ENCODE results near the gene CACNA2D1.
"Not testable (repeated sequence)": the region's sequence is repeated elsewhere in the genome, so short reads cannot be mapped to it uniquely, and the experiment has no call there.

Gene CACNA2D1

DNA sequence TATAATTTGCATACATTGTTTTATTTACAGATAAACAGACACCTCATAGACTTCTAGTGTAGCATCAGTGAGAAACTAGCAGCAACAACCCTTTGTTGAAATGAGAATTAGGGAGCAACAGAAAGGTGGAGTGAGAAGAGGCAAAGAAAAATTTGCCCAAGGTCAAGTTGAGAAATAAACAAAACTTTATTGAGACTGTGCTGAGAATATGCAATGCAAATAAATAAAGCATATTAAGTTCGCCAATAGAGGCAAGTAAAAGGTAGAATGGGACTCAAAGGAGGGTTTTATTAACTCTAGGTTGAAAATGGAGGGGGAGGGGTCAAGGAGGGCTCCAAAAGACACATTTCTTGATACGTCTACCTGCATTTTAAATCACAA, 49.7 kb downstream of the CACNA2D1 start:
- Mint-ChIP-seq H3K27ac (no peak overlapping the region), H3K4me1 (no peaks in the 10 kb centered on the region), H3K9me3 (peaks cover 4% of the 10 kb centered on the region), H3K4me3 (no peak overlapping the region), H3K27me3 (no peaks in the 10 kb centered on the region), H3K36me3 (no peaks in the 10 kb centered on the region)
- ATAC-seq (ENCODE audit: low read depth) (no peak), DNase-seq (ENCODE audit: low spot score in 2 of 2) (no peak)

DNA sequence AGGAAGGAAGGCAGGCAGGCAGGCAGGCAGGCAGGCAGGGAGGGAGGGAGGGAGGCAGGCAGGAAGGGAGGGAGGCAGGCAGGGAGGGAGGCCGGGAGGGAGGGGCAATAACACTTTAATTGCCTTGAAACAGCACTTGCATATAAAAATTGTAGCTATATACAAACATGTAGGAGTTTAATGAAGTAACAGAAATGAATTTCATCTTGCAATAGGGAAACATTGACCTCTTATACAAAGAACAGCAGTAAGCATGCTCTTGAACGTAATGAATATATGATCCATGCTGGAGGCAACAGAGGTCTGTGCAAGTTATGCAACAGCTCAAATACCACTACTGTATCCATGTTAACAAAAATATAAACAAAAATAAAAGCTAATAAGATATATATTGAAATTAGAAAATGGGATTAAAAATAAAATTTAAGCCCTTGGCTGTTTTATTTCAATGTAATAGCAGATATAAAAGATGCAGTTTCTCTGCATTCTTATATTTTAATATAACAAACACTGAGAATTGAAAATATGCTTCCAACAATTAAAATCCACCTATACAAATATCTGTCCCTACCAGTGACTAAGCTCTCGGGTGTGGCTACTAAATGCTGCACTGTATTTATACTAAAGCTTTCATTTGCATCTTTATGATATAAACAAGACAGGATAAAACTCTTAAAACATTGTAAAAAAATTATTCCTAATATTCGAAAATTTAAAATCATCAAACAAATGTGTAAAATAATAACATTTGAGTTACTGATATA, 50.3 kb downstream of the CACNA2D1 start:
- Mint-ChIP-seq H3K4me3 (no peak overlapping the region), H3K36me3 (no peaks in the 10 kb centered on the region), H3K9me3 (peaks cover 3% of the 10 kb centered on the region), H3K4me1 (no peaks in the 10 kb centered on the region), H3K27ac (no peak overlapping the region), H3K27me3 (no peaks in the 10 kb centered on the region)
- ATAC-seq (ENCODE audit: low read depth) (no peak), DNase-seq (ENCODE audit: low spot score in 2 of 2) (no peak)

DNA sequence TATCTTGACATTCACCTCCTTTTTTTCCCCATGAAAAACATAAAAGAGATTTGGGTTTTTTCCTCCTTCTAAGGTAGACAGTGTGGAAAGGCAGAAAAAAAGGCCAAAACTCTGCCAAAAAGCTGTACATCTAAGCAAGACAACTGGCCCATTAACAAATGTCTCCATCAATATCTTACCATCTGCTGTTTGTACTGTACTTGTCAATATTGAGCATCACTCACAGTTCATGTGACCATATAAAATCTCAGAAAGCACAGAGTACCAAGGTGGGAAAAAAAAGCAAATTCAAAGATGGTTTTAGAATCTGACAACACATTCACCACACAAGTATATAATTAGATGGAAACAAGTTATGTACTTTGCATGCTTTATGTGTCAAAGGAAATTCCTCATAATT, 52.6 kb downstream of the CACNA2D1 start:
- Mint-ChIP-seq H3K4me1 (no peaks in the 10 kb centered on the region), H3K36me3 (no peaks in the 10 kb centered on the region), H3K4me3 (no peak overlapping the region), H3K9me3 (peaks cover 3% of the 10 kb centered on the region), H3K27me3 (no peaks in the 10 kb centered on the region), H3K27ac (no peak overlapping the region)
- no peak for DNase-seq (ENCODE audit: low spot score in 2 of 2)
- no peak for ATAC-seq (ENCODE audit: low read depth)

DNA sequence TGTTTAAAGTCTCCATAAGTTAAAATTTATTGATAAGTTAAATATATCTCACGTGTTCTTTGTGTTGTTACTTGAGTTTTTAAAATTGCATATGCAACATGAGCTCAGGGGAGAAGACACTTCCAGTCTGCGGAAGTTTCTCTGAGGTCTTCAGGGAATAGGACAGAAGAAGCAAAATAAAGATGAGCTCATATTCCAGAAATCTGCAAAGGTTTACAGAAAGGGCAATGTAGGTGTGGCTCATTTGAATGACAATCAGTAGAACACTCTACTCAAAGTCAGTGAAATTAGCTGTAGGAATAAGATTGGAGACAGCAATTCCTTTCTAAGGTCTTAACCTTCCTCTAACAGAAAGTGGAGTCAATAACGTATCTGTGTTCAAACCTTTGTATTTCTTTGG, 53.7 kb downstream of the CACNA2D1 start:
- Mint-ChIP-seq H3K4me3 (no peak overlapping the region), H3K27me3 (no peaks in the 10 kb centered on the region), H3K27ac (no peak overlapping the region), H3K9me3 (peaks cover 3% of the 10 kb centered on the region), H3K36me3 (no peaks in the 10 kb centered on the region), H3K4me1 (no peaks in the 10 kb centered on the region)
- no peak for ATAC-seq (ENCODE audit: low read depth)
- DNase-seq (ENCODE audit: low spot score in 2 of 2): no peak

DNA sequence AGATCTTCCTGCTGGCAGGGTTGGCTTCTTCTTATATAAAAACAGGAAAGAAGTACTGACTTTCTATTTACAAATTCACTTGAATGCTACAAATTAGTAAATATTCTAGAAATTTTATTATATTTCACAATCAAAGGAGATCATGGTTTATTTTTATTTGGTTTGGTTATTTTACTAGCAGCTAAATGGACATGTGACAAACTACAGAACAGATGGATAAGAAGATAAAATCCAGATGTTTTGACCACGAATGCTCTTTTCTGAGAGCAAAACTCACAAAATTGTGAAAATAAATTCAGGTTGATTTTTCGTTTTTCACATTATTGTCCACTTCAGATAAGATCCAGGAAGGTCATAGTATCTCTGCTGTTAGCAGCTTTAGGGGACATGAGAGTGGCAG, 55.4 kb downstream of the CACNA2D1 start:
- no peak overlapping the region for H3K4me3 Mint-ChIP-seq
- DNase-seq (ENCODE audit: low spot score in 2 of 2) (no peak), ATAC-seq (ENCODE audit: low read depth) (no peak)
- H3K4me1 Mint-ChIP-seq: no peaks in the 10 kb centered on the region
- no peaks in the 10 kb centered on the region for H3K27me3 Mint-ChIP-seq
- no peaks in the 10 kb centered on the region for H3K36me3 Mint-ChIP-seq
- peaks cover 2% of the 10 kb centered on the region for H3K9me3 Mint-ChIP-seq
- H3K27ac Mint-ChIP-seq: no peak overlapping the region

DNA sequence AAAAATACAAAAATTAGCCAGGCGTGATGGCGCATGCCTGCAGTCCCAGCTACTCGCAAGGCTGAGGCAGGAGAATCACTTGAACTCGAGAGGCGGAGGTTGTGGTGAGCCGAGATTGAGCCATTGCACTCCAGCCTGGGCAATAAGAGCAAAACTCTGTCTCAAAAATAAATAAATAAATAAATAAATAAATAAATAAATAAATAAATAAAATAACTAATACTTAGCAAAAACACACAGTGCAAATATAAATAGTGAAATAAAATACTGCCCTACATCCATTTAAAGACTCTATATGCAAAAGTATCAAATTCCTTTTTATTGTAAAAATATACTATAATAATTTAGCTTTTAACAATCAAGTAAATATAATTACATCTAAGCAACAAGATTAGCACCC, 57.0 kb downstream of the CACNA2D1 start:
- not testable (repeated sequence) for H3K4me3 Mint-ChIP-seq; H3K27ac Mint-ChIP-seq; DNase-seq (ENCODE audit: low spot score in 2 of 2); H3K9me3 Mint-ChIP-seq; H3K4me1 Mint-ChIP-seq; H3K27me3 Mint-ChIP-seq; H3K36me3 Mint-ChIP-seq; ATAC-seq (ENCODE audit: low read depth)

DNA sequence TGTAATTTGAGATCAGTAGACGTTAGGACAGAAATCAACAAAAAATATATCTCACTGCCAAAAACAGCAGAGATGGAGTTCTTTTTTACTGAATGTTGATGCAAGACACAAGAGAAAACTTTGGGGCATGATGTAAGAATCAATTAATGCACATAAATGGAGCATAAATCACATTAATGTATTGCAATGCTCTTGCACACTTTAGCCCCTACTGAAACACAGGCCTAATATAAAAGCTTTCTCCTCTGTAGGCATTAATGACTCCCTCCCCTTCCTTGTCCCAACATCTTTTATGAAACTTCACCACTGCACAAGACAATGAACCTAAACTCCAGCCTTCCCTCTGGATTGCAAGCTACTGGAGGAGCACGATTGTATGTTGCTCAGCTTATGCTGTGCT, 58.8 kb downstream of the CACNA2D1 start:
- Mint-ChIP-seq H3K4me3 (no peak overlapping the region), H3K4me1 (no peaks in the 10 kb centered on the region), H3K9me3 (no peaks in the 10 kb centered on the region), H3K27ac (no peak overlapping the region), H3K36me3 (no peaks in the 10 kb centered on the region), H3K27me3 (no peaks in the 10 kb centered on the region)
- no peak for DNase-seq (ENCODE audit: low spot score in 2 of 2)
- ATAC-seq (ENCODE audit: low read depth): no peak

DNA sequence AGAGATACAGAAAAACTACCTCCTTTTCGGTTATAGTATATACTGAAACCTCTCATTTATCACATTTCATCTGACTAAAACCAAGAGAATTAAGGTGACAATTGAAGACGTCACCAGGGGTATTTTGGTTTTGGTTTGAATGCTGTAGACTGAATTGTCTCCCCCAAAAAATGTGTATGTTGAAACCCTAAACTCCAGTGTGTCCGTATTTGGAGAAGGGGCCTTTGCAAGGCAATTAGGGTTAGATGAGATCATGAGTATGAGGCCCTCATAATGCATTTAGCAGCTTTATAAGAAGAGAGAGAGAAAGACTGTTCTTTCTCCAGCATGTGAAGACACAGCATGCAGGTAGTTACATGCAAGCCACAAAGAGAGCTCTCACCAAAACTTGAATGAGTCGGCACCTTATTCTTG, 59.5 kb downstream of the CACNA2D1 start:
- no peak overlapping the region for H3K4me3 Mint-ChIP-seq
- H3K36me3 Mint-ChIP-seq: no peaks in the 10 kb centered on the region
- no peaks in the 10 kb centered on the region for H3K9me3 Mint-ChIP-seq
- DNase-seq (ENCODE audit: low spot score in 2 of 2) (no peak), ATAC-seq (ENCODE audit: low read depth) (no peak)
- H3K27ac Mint-ChIP-seq: no peak overlapping the region
- no peaks in the 10 kb centered on the region for H3K27me3 Mint-ChIP-seq
- H3K4me1 Mint-ChIP-seq: no peaks in the 10 kb centered on the region

DNA sequence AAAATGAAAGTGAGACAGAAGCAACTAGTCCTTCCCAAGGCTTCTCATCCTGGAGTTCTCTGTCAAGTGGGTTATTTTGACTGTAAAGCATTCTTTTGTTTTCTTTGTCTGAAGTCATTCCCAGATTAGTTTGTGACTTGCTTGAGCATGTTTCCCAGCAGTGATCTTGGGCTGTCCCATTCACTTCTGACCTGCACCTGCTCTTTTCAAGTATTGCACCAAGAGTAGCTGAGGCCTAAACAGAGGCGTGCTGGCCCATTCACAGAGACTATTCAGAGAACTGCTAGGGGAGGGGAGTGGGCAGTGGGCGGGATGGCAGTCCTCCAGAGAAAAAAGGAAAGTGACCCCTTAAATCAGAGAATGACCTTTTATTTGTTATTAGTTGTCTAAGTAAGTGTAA, 61.3 kb downstream of the CACNA2D1 start:
- no peak overlapping the region for H3K27ac Mint-ChIP-seq
- ATAC-seq (ENCODE audit: low read depth) (no peak), DNase-seq (ENCODE audit: low spot score in 2 of 2) (no peak)
- no peaks in the 10 kb centered on the region for H3K27me3 Mint-ChIP-seq
- H3K4me1 Mint-ChIP-seq: no peaks in the 10 kb centered on the region
- no peaks in the 10 kb centered on the region for H3K36me3 Mint-ChIP-seq
- H3K9me3 Mint-ChIP-seq: no peaks in the 10 kb centered on the region
- H3K4me3 Mint-ChIP-seq: no peak overlapping the region

DNA sequence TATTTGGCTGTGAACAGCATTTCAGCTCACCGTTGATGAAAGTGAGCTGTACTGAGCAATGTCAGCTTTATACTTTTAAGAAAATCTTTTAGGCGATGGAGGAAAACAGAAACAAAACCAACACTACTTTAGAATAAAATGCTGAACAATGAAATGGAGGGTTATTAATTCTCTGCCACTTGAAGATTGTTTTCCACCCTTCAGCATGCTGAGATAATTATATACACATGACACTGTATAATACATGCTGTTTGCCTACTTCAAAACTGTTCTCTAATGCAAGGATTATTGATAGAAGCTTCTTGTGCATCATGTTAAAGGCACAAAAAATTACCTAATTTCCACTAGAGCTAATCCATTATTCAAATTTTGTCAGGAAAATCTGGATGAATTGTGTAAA, 66.8 kb downstream of the CACNA2D1 start:
- DNase-seq (ENCODE audit: low spot score in 2 of 2) (no peak), ATAC-seq (ENCODE audit: low read depth) (no peak)
- Mint-ChIP-seq H3K36me3 (no peaks in the 10 kb centered on the region), H3K4me3 (no peak overlapping the region), H3K9me3 (peaks cover 3% of the 10 kb centered on the region), H3K27ac (no peak overlapping the region), H3K27me3 (no peaks in the 10 kb centered on the region), H3K4me1 (no peaks in the 10 kb centered on the region)

DNA sequence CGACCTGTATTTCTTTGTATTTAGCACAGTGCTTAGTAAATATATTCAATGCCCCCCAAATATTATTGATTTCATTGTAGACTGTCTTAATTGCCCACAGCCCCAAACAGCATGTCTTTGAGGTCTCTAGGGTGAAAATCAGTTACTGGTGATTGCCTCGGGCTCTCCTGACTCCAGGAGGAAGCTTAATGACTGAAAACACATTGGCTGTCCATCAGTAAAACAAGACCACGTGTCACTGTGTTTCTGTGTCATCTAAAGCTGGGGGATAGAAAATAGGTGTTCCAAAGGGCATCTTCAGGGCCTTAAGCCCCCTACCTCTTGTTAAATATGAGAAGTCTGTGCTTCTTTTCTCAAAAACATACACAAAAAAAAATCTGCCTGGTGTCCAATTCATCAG, 67.9 kb downstream of the CACNA2D1 start:
- no peak overlapping the region for H3K27ac Mint-ChIP-seq
- DNase-seq (ENCODE audit: low spot score in 2 of 2): no peak
- ATAC-seq (ENCODE audit: low read depth): no peak
- no peak overlapping the region for H3K4me3 Mint-ChIP-seq
- H3K4me1 Mint-ChIP-seq: no peaks in the 10 kb centered on the region
- H3K36me3 Mint-ChIP-seq: no peaks in the 10 kb centered on the region
- H3K27me3 Mint-ChIP-seq: no peaks in the 10 kb centered on the region
- H3K9me3 Mint-ChIP-seq: peaks cover 3% of the 10 kb centered on the region

DNA sequence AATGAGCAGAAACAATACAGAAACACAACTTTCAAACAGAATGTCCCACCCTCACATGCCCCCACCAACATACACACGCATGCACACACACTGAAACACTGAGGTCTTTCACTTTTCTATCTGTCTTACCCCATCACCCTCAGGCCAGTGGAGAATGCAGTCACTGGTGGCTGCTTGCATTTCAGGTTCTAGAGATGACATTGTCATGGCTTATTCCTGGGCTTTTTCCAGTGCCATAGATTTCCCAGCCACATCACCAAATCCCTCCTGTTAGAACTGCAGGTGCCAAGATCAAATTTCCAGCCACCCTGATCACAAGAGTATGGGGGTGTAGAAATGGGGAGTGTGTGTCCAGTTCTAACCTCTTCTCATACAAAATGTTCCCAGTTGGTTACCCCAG, 68.4 kb downstream of the CACNA2D1 start:
- ATAC-seq (ENCODE audit: low read depth): no peak

DNA sequence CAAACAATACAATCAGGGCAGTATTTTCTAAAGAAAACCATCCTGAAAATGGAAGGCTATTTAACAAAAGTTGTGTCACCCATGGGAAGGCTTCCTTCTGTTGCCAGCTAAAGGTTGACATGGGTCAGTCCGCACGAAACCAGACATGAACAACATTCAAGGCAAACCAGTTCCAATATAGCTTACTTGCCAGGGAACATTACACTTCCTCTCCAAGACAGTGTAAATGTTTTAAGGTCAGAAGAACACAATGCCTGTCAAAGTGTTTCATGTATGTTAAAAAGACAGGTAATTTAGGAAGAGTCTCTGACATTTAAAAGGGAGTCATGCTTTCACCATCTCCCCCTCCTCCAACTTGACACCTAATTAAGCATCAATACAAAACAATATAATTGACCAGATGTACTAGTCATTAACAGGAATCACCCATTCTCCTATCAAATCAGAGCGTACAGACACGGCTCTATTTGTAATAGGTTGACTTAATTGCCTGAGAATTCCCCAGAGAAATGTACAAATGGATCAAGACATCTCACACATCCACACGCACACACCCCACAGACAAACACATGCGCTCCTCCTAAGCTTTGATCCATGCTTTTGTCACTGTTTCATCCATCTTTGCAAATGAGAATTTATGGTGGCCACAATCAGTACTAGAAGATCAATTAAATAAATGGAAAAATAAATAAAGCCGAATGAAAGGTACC, 69.5 kb downstream of the CACNA2D1 start:
- Mint-ChIP-seq H3K9me3 (peaks cover 3% of the 10 kb centered on the region), H3K4me3 (no peak overlapping the region), H3K36me3 (no peaks in the 10 kb centered on the region), H3K27ac (no peak overlapping the region), H3K27me3 (no peaks in the 10 kb centered on the region), H3K4me1 (no peaks in the 10 kb centered on the region)
- DNase-seq (ENCODE audit: low spot score in 2 of 2) (no peak), ATAC-seq (ENCODE audit: low read depth) (no peak)

More for the DNA sequence above, 68.4 kb downstream of the CACNA2D1 start:
- Mint-ChIP-seq H3K4me3 (no peak overlapping the region), H3K27ac (no peak overlapping the region), H3K9me3 (peaks cover 3% of the 10 kb centered on the region), H3K4me1 (no peaks in the 10 kb centered on the region), H3K36me3 (no peaks in the 10 kb centered on the region), H3K27me3 (no peaks in the 10 kb centered on the region)
- DNase-seq (ENCODE audit: low spot score in 2 of 2): no peak

DNA sequence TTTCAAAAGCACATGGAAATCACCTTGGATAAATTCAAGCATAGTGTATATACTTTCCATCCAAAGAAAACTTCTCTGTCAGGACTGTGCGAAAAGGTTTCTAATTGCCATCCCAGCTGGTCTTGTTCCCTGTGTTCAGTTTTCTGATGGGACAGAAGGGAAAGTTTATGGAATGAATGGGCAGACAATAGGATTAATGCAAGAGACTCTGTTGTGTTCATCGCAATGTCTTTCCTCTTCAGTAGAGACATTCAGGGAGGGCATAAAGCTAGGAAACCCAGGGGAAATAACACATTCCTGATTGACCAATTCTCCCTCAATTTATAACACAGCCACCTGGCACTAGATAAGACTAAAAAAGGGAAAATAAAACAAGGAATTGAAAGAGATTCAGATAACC, 78.9 kb downstream of the CACNA2D1 start:
- ATAC-seq (ENCODE audit: low read depth): no peak
- no peak overlapping the region for H3K27ac Mint-ChIP-seq
- H3K4me3 Mint-ChIP-seq: no peak overlapping the region
- H3K9me3 Mint-ChIP-seq: no peaks in the 10 kb centered on the region
- H3K27me3 Mint-ChIP-seq: no peaks in the 10 kb centered on the region
- no peak for DNase-seq (ENCODE audit: low spot score in 2 of 2)
- H3K36me3 Mint-ChIP-seq: no peaks in the 10 kb centered on the region
- H3K4me1 Mint-ChIP-seq: no peaks in the 10 kb centered on the region

DNA sequence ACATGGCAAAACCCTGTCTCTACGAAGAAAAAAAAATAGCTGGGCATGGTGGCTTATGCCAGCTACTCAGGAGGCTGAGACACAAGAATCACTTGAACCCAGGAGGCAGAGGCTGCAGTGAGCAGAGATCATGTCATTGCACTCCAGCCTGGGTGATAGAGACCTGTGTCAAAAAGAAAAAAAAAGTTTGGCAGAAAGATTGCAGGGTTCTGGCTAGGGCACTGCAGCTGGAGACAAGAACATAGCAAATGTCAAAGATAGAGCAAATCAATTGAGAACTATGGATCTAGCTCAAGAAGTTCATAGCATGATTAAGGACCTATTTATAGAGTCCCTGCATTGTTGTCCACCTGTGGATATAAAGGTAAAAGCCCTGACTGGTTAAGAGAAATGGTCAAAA, 79.5 kb downstream of the CACNA2D1 start:
- no peaks in the 10 kb centered on the region for H3K36me3 Mint-ChIP-seq
- H3K27ac Mint-ChIP-seq: no peak overlapping the region
- H3K4me3 Mint-ChIP-seq: no peak overlapping the region
- no peak for ATAC-seq (ENCODE audit: low read depth)
- H3K9me3 Mint-ChIP-seq: no peaks in the 10 kb centered on the region
- no peaks in the 10 kb centered on the region for H3K4me1 Mint-ChIP-seq
- H3K27me3 Mint-ChIP-seq: no peaks in the 10 kb centered on the region
- no peak for DNase-seq (ENCODE audit: low spot score in 2 of 2)
